ENCODE results near the gene NUMB.

DNA sequence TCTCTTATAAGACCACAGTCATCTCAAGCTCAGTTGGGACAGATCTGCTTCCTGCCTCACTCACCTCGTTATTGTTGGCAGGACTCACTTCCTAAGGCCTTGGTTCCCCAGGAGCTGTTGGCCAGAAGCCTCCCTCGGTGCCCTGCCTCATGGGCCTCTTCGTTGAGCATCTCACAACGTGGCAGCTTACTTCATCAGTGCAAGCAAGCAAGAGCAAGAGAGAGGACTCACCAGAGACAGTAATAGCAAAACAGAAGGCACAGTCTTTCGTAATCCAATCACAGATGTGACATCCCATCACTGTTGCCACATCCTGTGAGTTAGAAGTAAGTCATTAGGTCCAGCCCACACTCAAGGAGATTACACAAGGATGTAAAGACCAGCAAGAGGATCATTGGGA is 5.1 kb upstream of the NUMB start:
- TF ChIP-seq, protein P1, sequence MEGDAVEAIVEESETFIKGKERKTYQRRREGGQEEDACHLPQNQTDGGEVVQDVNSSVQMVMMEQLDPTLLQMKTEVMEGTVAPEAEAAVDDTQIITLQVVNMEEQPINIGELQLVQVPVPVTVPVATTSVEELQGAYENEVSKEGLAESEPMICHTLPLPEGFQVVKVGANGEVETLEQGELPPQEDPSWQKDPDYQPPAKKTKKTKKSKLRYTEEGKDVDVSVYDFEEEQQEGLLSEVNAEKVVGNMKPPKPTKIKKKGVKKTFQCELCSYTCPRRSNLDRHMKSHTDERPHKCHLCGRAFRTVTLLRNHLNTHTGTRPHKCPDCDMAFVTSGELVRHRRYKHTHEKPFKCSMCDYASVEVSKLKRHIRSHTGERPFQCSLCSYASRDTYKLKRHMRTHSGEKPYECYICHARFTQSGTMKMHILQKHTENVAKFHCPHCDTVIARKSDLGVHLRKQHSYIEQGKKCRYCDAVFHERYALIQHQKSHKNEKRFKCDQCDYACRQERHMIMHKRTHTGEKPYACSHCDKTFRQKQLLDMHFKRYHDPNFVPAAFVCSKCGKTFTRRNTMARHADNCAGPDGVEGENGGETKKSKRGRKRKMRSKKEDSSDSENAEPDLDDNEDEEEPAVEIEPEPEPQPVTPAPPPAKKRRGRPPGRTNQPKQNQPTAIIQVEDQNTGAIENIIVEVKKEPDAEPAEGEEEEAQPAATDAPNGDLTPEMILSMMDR (IDR thresholded peaks at IDR 0.05), result no peak
- peak in 1 of 3 donors; percentile 44 for TF ChIP-seq POLR2A (IDR thresholded peaks at IDR 0.05)
